HG03469 (cell line): ENCODE data around the gene KLHL17.

ENCODE experiments used
- ATAC-seq: cut with Tn5 transposase; IDR thresholded peaks from one replicate; pipeline ENCODE4 v1.9.1; 2021; ENCODE audit warnings: mild to moderate bottlenecking, moderate library complexity, moderate number of reproducible peaks; ENCODE audit not compliant: unreplicated experiment

KLHL17 gene

GRCh38 chr1:921011-921837 lies 39.2 kb upstream of the KLHL17 start:
- no peak for ATAC-seq

GRCh38 chr1:923131-923990 lies 37.0 kb upstream of the KLHL17 start, which contains the start of gene SAMD11:
Gene SAMD11 (plus strand): TSS chr1:923923. CDS start chr1:924432, 509 bp downstream.
- no peak for ATAC-seq

- no peak for ATAC-seq
These were observed 36.3 kb upstream of the KLHL17 start for GRCh38 chr1:923991-924655.

GRCh38 chr1:924656-925560 lies 35.5 kb upstream of the KLHL17 start:
- ATAC-seq = no peak

- no peak for ATAC-seq
These were observed 34.6 kb upstream of the KLHL17 start for GRCh38 chr1:925561-926421.

- no peak for ATAC-seq
These were observed 33.1 kb upstream of the KLHL17 start for GRCh38 chr1:927234-927633.

DNA sequence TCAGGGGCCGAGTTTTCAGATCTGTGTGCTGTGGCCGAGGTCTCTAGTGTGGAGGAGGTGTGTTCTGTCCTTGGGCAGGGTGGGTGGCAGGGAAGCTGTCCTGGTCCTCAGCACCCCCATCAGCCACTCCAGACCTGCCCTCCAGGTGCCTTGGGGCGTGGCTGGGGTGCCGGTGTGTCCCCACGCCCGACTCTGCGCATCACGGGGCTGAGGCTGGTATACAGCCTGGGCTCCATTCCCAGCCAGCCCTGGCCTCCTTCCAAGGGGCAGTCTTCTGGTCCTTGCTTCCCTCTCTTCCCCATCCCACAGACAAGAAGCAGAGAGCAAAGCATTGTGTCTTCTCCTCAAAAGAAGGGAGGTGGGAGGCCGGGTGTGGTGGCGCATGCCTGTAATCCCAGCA lies 32.6 kb upstream of the KLHL17 start:
- ATAC-seq = no peak

DNA sequence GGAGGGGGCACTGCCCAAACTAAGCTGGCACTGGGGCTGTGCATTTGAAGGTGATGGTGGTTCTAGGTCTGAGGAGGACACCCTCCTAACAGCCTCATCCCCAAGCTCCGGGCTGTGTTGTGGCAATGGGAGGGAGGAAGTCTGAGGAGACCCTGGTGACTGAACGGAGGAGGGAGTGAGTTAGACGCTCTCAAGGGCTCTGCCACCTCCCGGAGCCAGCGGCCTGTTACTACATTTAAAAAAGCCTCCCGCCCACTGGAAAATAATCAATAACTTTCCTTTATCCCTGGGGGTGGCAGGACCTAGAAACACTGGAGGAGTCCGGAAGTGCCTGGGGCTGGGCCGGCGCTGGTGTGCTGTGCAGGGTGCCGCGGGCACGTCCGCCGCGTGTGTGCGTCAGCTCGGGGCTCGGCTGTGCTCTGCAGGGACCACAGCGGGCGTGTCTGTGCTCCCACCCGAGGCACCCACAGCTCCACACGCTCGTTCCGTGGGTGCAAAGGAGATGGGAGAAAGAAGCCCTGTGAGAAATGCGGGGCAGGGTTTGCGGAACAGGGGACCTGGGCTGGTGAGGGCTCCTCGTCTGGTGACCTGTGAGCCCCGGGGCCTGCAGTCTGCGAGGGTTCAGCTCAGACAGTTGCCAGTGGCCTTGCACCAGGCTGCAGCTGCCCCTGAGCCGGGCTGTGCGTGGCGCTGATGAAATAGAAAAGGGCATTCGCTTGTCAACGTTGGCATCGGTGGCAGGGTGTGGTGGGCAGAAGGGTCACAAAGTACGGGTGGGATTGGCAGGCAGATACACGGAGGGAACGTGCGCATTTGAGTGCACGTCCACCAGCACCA lies 31.3 kb upstream of the KLHL17 start:
- no peak for ATAC-seq

DNA sequence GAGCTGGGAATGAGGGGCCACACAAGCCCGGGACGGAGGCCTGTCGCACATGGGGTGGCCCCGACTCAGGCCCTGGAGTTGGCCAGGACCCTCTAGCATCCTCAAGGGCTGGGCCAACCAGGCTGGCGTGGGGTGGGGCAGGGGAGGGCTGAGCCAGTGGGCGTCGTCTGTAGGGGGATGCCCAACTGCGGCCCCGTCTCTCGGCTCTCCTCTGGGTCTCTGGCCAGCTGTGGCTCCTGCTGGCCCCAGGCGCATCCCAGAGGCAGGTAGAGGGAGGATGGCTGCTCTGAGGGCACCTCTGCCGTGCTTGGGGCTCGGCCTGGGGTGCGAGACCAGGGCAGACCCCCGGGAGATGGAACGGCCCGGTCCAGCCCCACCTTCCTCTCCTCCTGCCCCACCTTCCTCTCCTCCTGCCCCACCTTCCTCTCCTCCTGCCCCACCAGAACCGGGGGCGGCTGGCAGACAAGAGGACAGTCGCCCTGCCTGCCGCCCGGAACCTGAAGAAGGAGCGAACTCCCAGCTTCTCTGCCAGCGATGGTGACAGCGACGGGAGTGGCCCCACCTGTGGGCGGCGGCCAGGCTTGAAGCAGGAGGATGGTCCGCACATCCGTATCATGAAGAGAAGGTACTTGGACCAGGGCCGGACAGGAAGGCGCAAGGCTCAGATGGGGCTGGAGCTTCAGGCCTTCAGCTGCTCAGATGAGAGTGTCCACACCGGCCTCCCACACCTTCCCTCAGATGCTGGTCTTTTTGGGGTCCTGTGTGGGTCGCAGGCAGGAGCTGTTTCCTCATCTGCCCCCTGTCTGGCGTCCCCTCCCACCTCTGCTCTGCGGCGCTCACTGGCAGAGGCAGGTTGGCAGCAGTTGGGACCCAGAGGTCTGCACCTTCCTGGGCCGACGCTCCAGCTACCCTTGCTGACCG lies 30.4 kb upstream of the KLHL17 start:
- ATAC-seq = no peak

DNA sequence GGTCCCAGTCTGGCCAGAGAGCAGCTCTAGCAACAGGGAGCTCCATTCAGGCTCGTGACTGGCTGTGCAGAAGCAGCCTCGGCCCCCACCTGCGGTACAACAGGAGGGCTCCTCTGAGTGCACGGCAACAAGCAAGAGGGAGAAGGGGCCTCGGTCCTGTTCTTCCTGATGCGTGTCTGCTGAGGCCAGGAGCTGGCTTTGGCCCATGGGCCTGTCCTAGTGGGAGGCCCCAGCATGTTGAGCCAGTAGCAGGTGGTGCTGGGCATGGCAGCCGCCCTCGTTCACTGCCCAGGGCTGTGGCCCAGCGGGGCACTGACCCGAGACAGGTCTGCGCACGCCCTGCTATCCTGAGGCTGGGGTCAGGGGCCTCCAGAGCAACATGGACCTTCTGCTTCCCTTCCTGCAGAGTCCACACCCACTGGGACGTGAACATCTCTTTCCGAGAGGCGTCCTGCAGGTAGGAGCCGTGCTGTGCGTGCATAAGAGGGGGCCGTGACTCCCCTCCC lies 29.7 kb upstream of the KLHL17 start:
- ATAC-seq = no peak

- ATAC-seq = no peak
These were observed 28.8 kb upstream of the KLHL17 start for GRCh38 chr1:931380-932172.

DNA sequence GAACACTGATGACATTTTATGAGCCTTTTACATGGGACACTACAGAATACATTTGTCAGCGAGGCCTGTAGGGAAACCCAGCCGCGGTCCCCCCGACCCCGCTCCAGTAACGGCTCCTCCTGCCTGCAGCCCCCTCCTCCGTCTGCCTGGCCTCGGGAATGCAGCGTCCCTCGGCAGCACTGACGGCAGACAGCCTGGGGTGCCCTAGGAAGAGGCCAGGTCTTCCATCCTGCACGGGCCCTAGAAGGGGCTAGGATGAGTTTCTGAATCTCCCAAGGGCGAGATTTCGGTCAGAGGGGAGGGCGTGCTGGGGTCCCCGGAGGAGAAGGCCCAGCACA lies 28.2 kb upstream of the KLHL17 start:
- ATAC-seq = no peak

DNA sequence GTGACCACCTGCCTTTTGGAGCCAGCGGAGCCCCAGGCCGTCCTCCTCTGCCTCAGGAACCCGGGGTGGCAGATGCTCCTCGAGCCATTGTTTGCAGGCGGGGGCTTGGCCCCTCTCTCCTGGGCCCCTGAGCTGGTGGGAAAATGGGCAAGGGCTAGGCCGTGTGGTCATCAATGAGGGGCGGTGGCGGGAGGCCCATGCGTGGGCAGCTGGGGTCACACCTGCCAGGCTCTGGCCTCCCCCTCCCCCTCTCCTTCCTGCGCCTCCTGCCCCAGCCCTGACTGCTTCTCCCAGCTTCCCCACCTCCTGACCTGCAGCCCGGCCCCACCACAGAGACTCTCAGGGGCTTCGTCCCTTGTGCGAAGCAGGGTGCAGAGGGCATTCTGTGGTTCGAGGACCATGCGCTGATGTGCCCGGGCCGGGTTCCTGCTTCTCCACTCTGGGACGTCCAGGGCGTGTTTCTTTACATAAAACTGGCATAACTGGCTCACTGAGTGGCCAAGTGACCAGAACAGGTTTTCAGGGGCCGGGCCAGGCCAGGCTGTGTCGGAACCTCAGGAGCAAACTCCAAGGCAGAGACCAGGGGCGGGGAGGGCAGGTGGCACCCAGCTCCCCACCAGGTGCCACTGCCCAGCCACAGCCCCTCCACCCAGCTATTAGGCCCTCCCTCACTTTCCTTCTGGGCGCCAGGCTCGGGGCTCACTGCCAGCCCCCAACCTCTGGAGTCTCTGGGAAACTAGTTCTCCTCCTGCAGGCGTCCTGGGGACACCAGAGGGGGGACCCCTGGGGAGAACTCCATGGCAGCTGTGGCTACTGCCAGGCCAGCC lies 27.4 kb upstream of the KLHL17 start:
- ATAC-seq = no peak

DNA sequence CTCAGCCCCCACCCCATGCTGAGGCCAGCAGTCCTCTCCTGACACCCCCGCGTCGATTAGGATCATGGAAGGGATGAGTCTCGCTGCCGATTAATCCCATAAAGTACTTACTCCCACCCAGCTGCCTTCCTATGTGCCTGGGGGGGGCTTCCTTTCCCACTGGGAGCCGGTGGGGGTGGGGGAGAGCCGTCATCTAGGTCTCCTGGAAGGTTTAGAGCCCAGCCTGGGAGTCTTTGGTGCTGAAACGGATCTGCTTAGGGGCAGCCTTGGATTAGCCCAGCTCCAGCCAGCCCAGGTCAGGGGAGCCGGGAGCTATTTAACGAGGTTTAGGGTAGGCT lies 26.8 kb upstream of the KLHL17 start:
- ATAC-seq = no peak

DNA sequence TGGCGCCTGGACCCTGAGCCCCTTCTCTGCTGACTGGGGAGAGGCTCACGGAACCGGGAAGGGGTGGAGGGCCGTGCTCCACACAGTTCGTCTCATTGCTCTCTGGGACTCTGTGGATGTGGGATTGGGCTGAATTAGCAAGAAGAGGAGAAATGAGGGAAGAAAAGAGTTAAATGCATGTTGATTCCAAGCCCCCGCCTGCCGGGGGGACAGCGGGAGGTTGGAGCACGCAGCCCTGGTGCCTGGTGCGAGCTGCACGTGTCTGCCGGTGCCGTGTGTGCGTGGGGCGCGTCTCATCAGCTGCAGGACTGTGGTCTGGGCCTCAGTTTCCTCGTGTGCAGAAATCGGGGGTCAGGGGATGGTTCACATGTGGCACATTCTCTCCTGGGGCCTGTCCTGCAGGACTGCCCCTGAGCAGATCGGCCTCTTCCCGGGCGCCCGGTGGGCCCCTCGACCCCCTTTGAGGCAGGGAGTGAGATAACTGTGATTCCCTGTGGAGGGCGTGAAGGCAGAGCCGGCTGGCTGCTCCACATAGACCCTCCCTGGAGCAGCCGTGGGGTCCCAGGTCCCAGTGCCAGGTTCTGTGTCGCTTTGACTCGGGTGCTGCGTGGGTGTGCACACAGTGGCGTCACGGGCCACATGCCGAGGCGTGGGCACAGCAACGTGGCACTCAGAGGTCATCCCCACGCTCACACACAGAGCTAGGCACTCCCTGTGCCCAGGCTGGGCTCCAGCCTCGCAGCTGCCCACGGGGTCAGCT lies 25.2 kb upstream of the KLHL17 start:
- ATAC-seq = no peak
